Epithelial cell of proximal tubule (primary cell): ENCODE measurements around the gene NPM1. TPM values are rescaled to one million over a fixed set of nuclear protein-coding genes. Genes with fewer than 3 reads are reported as not detected.

Experiments used
- DNase-seq: peaks from one replicate; pipeline ENCODE4 v3.0.0-alpha.2; 2011; ENCODE audit warnings: low read depth
- H3K4me3 ChIP-seq: 2 replicates; pipeline ENCODE4 v1.5.1; 2011; ENCODE audit warnings: low read depth, mild to moderate bottlenecking, low read length
- total RNA-seq: library from RNA; depleted of rRNA; stranded (reverse); fragments of >200 nt; gene quantifications from 2 replicates; pipeline ENCODE4 v1.2.3, GENCODE V29; 2015
- TF ChIP-seq, protein P1 (sequence below): conservative IDR thresholded peaks from 2 replicates; pipeline ENCODE4 v1.5.1; 2012; ENCODE audit warnings: low read depth, mild to moderate bottlenecking, low read length

The NPM1 gene
- total RNA-seq, 1 donor from 2014 or later = 1,693 TPM

- no peak for DNase-seq
Measured at GRCh38 chr5:171415115-171415730, 27.6 kb downstream of the NPM1 start.

GRCh38 chr5:171416160-171417049 is 28.8 kb downstream of the NPM1 start:
- DNase-seq = no peak
- TF ChIP-seq, protein P1, sequence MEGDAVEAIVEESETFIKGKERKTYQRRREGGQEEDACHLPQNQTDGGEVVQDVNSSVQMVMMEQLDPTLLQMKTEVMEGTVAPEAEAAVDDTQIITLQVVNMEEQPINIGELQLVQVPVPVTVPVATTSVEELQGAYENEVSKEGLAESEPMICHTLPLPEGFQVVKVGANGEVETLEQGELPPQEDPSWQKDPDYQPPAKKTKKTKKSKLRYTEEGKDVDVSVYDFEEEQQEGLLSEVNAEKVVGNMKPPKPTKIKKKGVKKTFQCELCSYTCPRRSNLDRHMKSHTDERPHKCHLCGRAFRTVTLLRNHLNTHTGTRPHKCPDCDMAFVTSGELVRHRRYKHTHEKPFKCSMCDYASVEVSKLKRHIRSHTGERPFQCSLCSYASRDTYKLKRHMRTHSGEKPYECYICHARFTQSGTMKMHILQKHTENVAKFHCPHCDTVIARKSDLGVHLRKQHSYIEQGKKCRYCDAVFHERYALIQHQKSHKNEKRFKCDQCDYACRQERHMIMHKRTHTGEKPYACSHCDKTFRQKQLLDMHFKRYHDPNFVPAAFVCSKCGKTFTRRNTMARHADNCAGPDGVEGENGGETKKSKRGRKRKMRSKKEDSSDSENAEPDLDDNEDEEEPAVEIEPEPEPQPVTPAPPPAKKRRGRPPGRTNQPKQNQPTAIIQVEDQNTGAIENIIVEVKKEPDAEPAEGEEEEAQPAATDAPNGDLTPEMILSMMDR = no peak
- H3K4me3 ChIP-seq = no peak overlapping the region

More at GRCh38 chr5:171415115-171415730, 27.6 kb downstream of the NPM1 start:
- H3K4me3 ChIP-seq = no peak overlapping the region
- TF ChIP-seq, protein P1 = no peak

DNA sequence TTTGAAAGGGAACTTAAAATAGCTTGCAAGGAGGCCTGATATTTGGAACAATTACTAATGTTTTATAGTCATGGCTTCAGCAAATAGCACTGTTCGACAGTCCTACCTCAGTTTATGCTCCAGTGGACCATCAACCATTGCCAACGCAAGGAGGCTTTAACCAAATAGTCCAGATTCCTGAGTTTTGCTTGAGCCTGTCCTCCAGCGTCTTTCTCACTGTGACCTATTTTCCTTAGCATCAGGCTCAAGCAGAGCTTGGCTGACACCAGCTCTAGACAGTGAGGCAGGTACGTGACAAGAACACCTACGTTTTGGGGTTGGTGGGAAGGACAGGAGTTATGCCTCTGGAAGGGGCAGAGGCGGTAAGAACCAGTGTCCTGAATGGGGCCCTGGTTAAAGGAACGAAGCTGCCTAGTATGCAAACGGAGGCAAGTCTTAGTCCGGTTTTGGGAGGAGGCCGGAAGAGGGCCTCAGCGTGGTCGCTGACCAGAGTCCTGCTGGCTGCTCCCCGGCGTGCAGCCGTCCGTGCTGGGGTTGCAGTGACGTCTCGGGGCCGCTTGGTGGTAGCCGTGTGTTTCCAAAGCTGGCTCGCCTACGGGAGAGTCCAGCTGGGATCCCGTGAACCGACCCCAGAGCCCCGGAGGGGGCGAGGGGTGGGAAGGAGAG is 30.8 kb downstream of the NPM1 start:
- TF ChIP-seq, protein P1 = peak; percentile 80
- no peak for DNase-seq
- H3K4me3 ChIP-seq = peak overlapping the region; percentile 40

- peak within 1 kb of the TSS; percentile 40 for H3K4me3 ChIP-seq
- DNase-seq = no peak
- TF ChIP-seq, protein P1 = no peak
Measured at GRCh38 chr5:171418982-171419687, 31.5 kb downstream of the NPM1 start, which contains the start of gene FGF18. FGF18 (plus strand) TSS chr5:171419647; CDS start chr5:171420200, 553 bp downstream.

DNA sequence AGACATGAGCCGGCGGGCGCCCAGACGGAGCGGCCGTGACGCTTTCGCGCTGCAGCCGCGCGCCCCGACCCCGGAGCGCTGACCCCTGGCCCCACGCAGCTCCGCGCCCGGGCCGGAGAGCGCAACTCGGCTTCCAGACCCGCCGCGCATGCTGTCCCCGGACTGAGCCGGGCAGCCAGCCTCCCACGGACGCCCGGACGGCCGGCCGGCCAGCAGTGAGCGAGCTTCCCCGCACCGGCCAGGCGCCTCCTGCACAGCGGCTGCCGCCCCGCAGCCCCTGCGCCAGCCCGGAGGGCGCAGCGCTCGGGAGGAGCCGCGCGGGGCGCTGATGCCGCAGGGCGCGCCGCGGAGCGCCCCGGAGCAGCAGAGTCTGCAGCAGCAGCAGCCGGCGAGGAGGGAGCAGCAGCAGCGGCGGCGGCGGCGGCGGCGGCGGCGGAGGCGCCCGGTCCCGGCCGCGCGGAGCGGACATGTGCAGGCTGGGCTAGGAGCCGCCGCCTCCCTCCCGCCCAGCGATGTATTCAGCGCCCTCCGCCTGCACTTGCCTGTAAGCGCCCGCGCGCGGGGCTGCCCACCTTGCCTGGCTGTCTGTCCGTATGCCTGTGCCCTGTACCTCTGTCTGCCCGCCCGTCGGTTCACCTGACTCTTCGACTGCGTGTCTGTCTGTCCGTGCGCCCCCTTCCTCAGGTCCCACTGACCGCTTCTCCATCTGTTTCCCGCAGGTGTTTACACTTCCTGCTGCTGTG is 32.2 kb downstream of the NPM1 start:
- DNase-seq = no peak
- TF ChIP-seq, protein P1 = no peak
- H3K4me3 ChIP-seq = peak overlapping the region; percentile 34
